Measurements from ENCODE around the gene CD4. TPM values are rescaled to one million over a fixed set of nuclear protein-coding genes. Genes with fewer than 3 reads are reported as not detected.

CD4 gene
- total RNA-seq, 1 experiment from 2014 or later, result 0.42 TPM

- no peak for TF ChIP-seq SIN3A (IDR thresholded peaks at IDR 0.05; ENCODE audit: low read depth)
- TF ChIP-seq RAD21 (IDR thresholded peaks at IDR 0.05; ENCODE audit: low read depth), result no peak
- no peak for TF ChIP-seq CBX3 (IDR thresholded peaks at IDR 0.05; ENCODE audit: low read depth)
- no peak for TF ChIP-seq YY1 (IDR thresholded peaks at IDR 0.05; ENCODE audit: extremely low read depth, insufficient replicate concordance, low read depth, low read length)
- no peak for TF ChIP-seq ZFX (IDR thresholded peaks at IDR 0.05)
- no peak for TF ChIP-seq EZH2phosphoT487 (IDR thresholded peaks at IDR 0.05; ENCODE audit: borderline replicate concordance)
- TF ChIP-seq ELF1 (IDR thresholded peaks at IDR 0.05; ENCODE audit: borderline replicate concordance, low read depth), result no peak
- no peak for TF ChIP-seq MAX (IDR thresholded peaks at IDR 0.05)
- no peak for TF ChIP-seq JUND (IDR thresholded peaks at IDR 0.05)
- H3K9me3 ChIP-seq (ENCODE audit: control insufficient read depth in 1 of 2, insufficient read depth in 1 of 2, low read depth in 1 of 2, low read length in 2 of 2), result no peaks in the 10 kb centered on the region
- H3K36me3 ChIP-seq (ENCODE audit: control insufficient read depth in 1 of 2, insufficient read depth in 2 of 2, low read length in 2 of 2), result peaks cover 33 to 56% of the 10 kb centered on the region in 2 experiments; a peak in 3 of 4 replicates
- H3K79me2 ChIP-seq (ENCODE audit: insufficient read depth, low read length), result peaks cover 49% of the 10 kb centered on the region
- DNase-seq (ENCODE audit: low read depth, low spot score) (no peak), ATAC-seq (no peak)
- no peak overlapping the region for H2AFZ ChIP-seq (ENCODE audit: low read depth, low read length, poor library complexity, severe bottlenecking)
- peak overlapping the region; percentile 65 for H3K27ac ChIP-seq (ENCODE audit: low read depth, low read length)
- ChIA-PET CTCF (interaction anchor here (3.4 kb wide), 1 partner anchor 101 kb away, joined by 19 read pairs; the partner anchor contains the start of gene MLF2), RAD21 (ENCODE audit: low non-redundant PET in 1 of 2, low total read pairs in 2 of 2, uncharacterized antibody in 2 of 2, unreplicated experiment in 2 of 2) (no interaction called here), POLR2A (interaction anchor here (8.9 kb wide), 1 partner anchor 15 kb away, joined by 186 read pairs; the partner anchor contains the start of genes SPSB2 and TPI1)
- H3K27me3 ChIP-seq (ENCODE audit: insufficient read depth, low read length), result no peaks in the 10 kb centered on the region
- H3K9ac ChIP-seq (ENCODE audit: low read length), result no peak overlapping the region
- peak overlapping the region; percentile 100; the same call in 1 of the 2 replicates for H3K4me2 ChIP-seq (ENCODE audit: low read length)
- peaks cover 15 to 31% of the 10 kb centered on the region in 2 experiments for H3K4me1 ChIP-seq (ENCODE audit: control insufficient read depth in 1 of 2, insufficient read depth in 2 of 2, low read length in 2 of 2)
- BruUV-seq (replicated peaks), result no TSS peak
- no peaks in the 10 kb centered on the region for H4K20me1 ChIP-seq (ENCODE audit: insufficient read depth)
- intact Hi-C loops (cut with micrococcal nuclease), result loop anchor here (5.0 kb wide), 1 partner anchor 247 kb away; the partner anchor contains the start of gene CHD4
- no peaks in the 10 kb centered on the region for H3K9me2 ChIP-seq (ENCODE audit: insufficient read depth)
- H3K4me3 ChIP-seq (replicated peaks in 1 of 2; ENCODE audit: low read depth in 1 of 2, low read length in 2 of 2), result no peak overlapping the region
Observed at GRCh38 chr12:6854036-6854435, 64.7 kb downstream of the CD4 start.

DNA sequence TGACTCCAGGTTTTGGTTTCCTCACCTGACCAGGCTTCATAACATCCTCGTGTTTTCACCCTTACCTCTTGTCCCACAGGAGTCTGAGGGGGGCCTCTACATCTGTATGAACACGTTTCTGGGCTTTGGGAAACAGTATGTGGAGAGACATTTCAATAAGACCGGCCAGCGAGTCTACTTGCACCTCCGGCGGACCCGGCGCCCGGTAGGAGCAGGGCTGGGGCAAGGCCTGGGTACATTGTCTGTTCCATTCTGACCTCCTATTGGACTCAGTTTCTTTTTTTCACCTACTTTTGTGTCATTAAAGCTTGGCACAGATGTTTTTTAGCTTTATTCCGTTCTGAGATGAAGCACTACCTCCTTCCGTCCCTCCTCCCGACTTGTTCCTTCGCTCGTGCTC is 66.0 kb downstream of the CD4 start:
- H4K20me1 ChIP-seq (ENCODE audit: insufficient read depth), result no peaks in the 10 kb centered on the region
- POLR2A ChIA-PET, result interaction anchor here (8.9 kb wide), 1 partner anchor 14 kb away, joined by 186 read pairs; the partner anchor contains the start of genes SPSB2 and TPI1
- BruUV-seq (replicated peaks), result no TSS peak
- CTCF ChIA-PET, result no interaction called here
- peaks cover 34 to 48% of the 10 kb centered on the region in 2 experiments; a peak in 3 of 4 replicates for H3K36me3 ChIP-seq (ENCODE audit: control insufficient read depth in 1 of 2, insufficient read depth in 2 of 2, low read length in 2 of 2)
- no peak overlapping the region for H3K4me3 ChIP-seq (replicated peaks in 1 of 2; ENCODE audit: low read depth in 1 of 2, low read length in 2 of 2)
- no peak overlapping the region for H3K9ac ChIP-seq (ENCODE audit: low read length)
- H3K9me2 ChIP-seq (ENCODE audit: insufficient read depth), result no peaks in the 10 kb centered on the region
- H3K27ac ChIP-seq (ENCODE audit: low read depth, low read length), result no peak overlapping the region
- H2AFZ ChIP-seq (ENCODE audit: low read depth, low read length, poor library complexity, severe bottlenecking), result no peak overlapping the region
- intact Hi-C loops (cut with micrococcal nuclease), result no loop called here
- H3K9me3 ChIP-seq (ENCODE audit: control insufficient read depth in 1 of 2, insufficient read depth in 1 of 2, low read depth in 1 of 2, low read length in 2 of 2), result no peaks in the 10 kb centered on the region
- peaks cover 11 to 23% of the 10 kb centered on the region in 2 experiments for H3K4me1 ChIP-seq (ENCODE audit: control insufficient read depth in 1 of 2, insufficient read depth in 2 of 2, low read length in 2 of 2)
- no peak for ATAC-seq
- H3K4me2 ChIP-seq (ENCODE audit: low read length), result no peak overlapping the region
- no peaks in the 10 kb centered on the region for H3K27me3 ChIP-seq (ENCODE audit: insufficient read depth, low read length)
- no peak for DNase-seq (ENCODE audit: low read depth, low spot score)
- RAD21 ChIA-PET (ENCODE audit: low non-redundant PET in 1 of 2, low total read pairs in 2 of 2, uncharacterized antibody in 2 of 2, unreplicated experiment in 2 of 2), result no interaction called here
- H3K79me2 ChIP-seq (ENCODE audit: insufficient read depth, low read length), result peaks cover 37% of the 10 kb centered on the region
- TF ChIP-seq POLR2AphosphoS5 (IDR thresholded peaks at IDR 0.05; ENCODE audit: low read depth, low read length) (no peak), FOSL1 (IDR thresholded peaks at IDR 0.05; ENCODE audit: low read depth) (no peak), CEBPB (IDR thresholded peaks at IDR 0.05; ENCODE audit: low read depth) (no peak), SP1 (IDR thresholded peaks at IDR 0.05; ENCODE audit: low read depth) (no peak), ZNF274 (IDR thresholded peaks at IDR 0.05; ENCODE audit: low read depth, low read length) (no peak), ELF1 (IDR thresholded peaks at IDR 0.05; ENCODE audit: borderline replicate concordance, low read depth) (no peak), JUND (IDR thresholded peaks at IDR 0.05) (no peak), EZH2 (IDR thresholded peaks at IDR 0.05) (no peak)
- TF ChIP-seq, protein P1, sequence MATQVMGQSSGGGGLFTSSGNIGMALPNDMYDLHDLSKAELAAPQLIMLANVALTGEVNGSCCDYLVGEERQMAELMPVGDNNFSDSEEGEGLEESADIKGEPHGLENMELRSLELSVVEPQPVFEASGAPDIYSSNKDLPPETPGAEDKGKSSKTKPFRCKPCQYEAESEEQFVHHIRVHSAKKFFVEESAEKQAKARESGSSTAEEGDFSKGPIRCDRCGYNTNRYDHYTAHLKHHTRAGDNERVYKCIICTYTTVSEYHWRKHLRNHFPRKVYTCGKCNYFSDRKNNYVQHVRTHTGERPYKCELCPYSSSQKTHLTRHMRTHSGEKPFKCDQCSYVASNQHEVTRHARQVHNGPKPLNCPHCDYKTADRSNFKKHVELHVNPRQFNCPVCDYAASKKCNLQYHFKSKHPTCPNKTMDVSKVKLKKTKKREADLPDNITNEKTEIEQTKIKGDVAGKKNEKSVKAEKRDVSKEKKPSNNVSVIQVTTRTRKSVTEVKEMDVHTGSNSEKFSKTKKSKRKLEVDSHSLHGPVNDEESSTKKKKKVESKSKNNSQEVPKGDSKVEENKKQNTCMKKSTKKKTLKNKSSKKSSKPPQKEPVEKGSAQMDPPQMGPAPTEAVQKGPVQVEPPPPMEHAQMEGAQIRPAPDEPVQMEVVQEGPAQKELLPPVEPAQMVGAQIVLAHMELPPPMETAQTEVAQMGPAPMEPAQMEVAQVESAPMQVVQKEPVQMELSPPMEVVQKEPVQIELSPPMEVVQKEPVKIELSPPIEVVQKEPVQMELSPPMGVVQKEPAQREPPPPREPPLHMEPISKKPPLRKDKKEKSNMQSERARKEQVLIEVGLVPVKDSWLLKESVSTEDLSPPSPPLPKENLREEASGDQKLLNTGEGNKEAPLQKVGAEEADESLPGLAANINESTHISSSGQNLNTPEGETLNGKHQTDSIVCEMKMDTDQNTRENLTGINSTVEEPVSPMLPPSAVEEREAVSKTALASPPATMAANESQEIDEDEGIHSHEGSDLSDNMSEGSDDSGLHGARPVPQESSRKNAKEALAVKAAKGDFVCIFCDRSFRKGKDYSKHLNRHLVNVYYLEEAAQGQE (IDR thresholded peaks at IDR 0.05; ENCODE audit: low read depth), result no peak
- TF ChIP-seq, protein P2, sequence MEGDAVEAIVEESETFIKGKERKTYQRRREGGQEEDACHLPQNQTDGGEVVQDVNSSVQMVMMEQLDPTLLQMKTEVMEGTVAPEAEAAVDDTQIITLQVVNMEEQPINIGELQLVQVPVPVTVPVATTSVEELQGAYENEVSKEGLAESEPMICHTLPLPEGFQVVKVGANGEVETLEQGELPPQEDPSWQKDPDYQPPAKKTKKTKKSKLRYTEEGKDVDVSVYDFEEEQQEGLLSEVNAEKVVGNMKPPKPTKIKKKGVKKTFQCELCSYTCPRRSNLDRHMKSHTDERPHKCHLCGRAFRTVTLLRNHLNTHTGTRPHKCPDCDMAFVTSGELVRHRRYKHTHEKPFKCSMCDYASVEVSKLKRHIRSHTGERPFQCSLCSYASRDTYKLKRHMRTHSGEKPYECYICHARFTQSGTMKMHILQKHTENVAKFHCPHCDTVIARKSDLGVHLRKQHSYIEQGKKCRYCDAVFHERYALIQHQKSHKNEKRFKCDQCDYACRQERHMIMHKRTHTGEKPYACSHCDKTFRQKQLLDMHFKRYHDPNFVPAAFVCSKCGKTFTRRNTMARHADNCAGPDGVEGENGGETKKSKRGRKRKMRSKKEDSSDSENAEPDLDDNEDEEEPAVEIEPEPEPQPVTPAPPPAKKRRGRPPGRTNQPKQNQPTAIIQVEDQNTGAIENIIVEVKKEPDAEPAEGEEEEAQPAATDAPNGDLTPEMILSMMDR (IDR thresholded peaks at IDR 0.05 in 2 of 3, conservative IDR thresholded peaks at IDR 0.05 in 1 of 3; ENCODE audit: borderline replicate concordance in 1 of 3, insufficient read depth in 1 of 3, low read depth in 2 of 3, low read length in 2 of 3), result no peak
